Measurements from ENCODE around the gene MYO9A.
"Not testable (repeated sequence)": the region's sequence is repeated elsewhere in the genome, so short reads cannot be mapped to it uniquely, and the experiment has no call there.

Gene MYO9A

DNA sequence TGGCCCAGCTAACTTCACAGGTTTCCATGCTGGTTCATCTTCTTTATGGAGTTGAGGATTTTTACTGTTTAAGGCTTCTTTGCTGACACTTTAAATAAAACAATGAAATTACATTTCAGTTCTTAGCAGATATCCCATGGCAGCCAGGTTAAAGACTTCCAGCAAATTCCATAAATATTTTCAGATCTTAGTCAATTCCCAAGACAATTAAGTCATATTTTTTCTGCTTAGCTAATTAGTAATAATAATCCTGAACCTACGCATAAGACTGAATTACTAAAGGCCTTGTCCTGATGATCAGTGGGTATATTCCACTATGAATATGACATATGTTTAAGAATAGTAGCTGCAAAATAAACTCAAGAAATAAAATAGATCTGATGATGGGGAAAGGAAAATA lies 224.3 kb downstream of the MYO9A start:
- no peaks in the 10 kb centered on the region for H3K4me1 ChIP-seq (ENCODE audit: control insufficient read depth in 1 of 2, insufficient read depth in 2 of 2, low read length in 2 of 2)
- no peak overlapping the region for H3K9ac ChIP-seq (ENCODE audit: low read depth in 1 of 2, low read length in 2 of 2)
- no peaks in the 10 kb centered on the region for H3K27me3 ChIP-seq (ENCODE audit: control insufficient read depth in 1 of 2, insufficient read depth in 2 of 2, low read length in 2 of 2)
- no peaks in the 10 kb centered on the region for H3K9me3 ChIP-seq (ENCODE audit: control insufficient read depth in 1 of 2, low read length in 2 of 2)
- H3K36me3 ChIP-seq (ENCODE audit: control insufficient read depth in 1 of 2, insufficient read depth in 2 of 2, low read length in 2 of 2), result peaks cover 0 to 6% of the 10 kb centered on the region in 2 donors
- no peak overlapping the region for H3K4me3 ChIP-seq (ENCODE audit: low read depth in 1 of 2, low read length in 2 of 2)
- no peak overlapping the region for H3K27ac ChIP-seq (ENCODE audit: low read depth, low read length)

DNA sequence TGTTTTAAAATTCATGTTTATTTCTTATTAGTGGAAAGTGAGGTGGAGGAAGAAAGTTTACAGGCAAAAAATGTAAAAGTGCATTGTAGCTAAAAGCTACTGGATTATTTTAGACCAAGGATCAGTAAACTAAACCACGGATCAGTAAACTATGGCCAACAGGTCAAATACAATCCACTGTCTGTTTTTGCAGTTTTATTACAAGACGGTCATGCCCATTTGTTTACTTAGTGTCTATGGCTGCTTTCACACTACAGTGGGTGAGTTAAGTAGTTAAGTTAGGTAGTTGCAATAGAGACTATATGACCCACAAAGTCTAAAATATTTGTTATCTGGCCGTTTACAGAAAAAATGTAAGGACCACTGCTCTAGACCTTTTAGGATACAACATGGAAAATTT lies 225.6 kb downstream of the MYO9A start:
- H3K27me3 ChIP-seq (ENCODE audit: control insufficient read depth in 1 of 2, insufficient read depth in 2 of 2, low read length in 2 of 2), result no peaks in the 10 kb centered on the region
- no peak overlapping the region for H3K9ac ChIP-seq (ENCODE audit: low read depth in 1 of 2, low read length in 2 of 2)
- peaks cover 0 to 6% of the 10 kb centered on the region in 2 donors for H3K36me3 ChIP-seq (ENCODE audit: control insufficient read depth in 1 of 2, insufficient read depth in 2 of 2, low read length in 2 of 2)
- no peaks in the 10 kb centered on the region for H3K9me3 ChIP-seq (ENCODE audit: control insufficient read depth in 1 of 2, low read length in 2 of 2)
- no peak overlapping the region for H3K27ac ChIP-seq (ENCODE audit: low read depth, low read length)
- no peaks in the 10 kb centered on the region for H3K4me1 ChIP-seq (ENCODE audit: control insufficient read depth in 1 of 2, insufficient read depth in 2 of 2, low read length in 2 of 2)
- no peak overlapping the region for H3K4me3 ChIP-seq (ENCODE audit: low read depth in 1 of 2, low read length in 2 of 2)

- Histone ChIP-seq H3K9ac (ENCODE audit: low read depth in 1 of 2, low read length in 2 of 2) (no peak overlapping the region), H3K36me3 (ENCODE audit: control insufficient read depth in 1 of 2, insufficient read depth in 2 of 2, low read length in 2 of 2) (peaks cover 0 to 6% of the 10 kb centered on the region in 2 donors), H3K4me1 (ENCODE audit: control insufficient read depth in 1 of 2, insufficient read depth in 2 of 2, low read length in 2 of 2) (no peaks in the 10 kb centered on the region), H3K4me3 (ENCODE audit: low read depth in 1 of 2, low read length in 2 of 2) (no peak overlapping the region), H3K9me3 (ENCODE audit: control insufficient read depth in 1 of 2, low read length in 2 of 2) (no peaks in the 10 kb centered on the region), H3K27me3 (ENCODE audit: control insufficient read depth in 1 of 2, insufficient read depth in 2 of 2, low read length in 2 of 2) (no peaks in the 10 kb centered on the region), H3K27ac (ENCODE audit: low read depth, low read length) (no peak overlapping the region)
Observed at GRCh38 chr15:71891026-71891425, 226.9 kb downstream of the MYO9A start.

DNA sequence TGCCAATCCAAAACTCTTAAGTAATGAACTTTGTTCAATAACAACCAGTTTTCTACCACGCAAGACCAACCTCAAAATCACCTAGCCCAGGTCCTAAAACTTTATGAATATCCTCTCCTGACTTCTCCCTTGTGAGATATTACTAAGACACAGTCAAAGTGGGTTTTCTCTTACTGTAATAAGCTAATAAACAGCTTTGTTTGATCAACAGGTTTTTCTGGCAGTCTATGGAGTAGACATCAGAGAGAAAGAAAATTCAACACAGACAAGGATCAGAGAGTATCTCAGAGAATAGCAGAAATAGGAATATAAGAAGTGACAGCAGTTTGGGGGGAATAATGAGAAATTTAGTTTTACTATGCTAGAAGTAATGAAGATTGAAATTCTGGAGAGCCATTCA lies 228.0 kb downstream of the MYO9A start:
- H3K4me1 ChIP-seq (ENCODE audit: control insufficient read depth in 1 of 2, insufficient read depth in 2 of 2, low read length in 2 of 2), result no peaks in the 10 kb centered on the region
- no peak overlapping the region for H3K4me3 ChIP-seq (ENCODE audit: low read depth in 1 of 2, low read length in 2 of 2)
- H3K36me3 ChIP-seq (ENCODE audit: control insufficient read depth in 1 of 2, insufficient read depth in 2 of 2, low read length in 2 of 2), result peaks cover 0 to 6% of the 10 kb centered on the region in 2 donors
- no peaks in the 10 kb centered on the region for H3K9me3 ChIP-seq (ENCODE audit: control insufficient read depth in 1 of 2, low read length in 2 of 2)
- no peak overlapping the region for H3K27ac ChIP-seq (ENCODE audit: low read depth, low read length)
- no peaks in the 10 kb centered on the region for H3K27me3 ChIP-seq (ENCODE audit: control insufficient read depth in 1 of 2, insufficient read depth in 2 of 2, low read length in 2 of 2)
- no peak overlapping the region for H3K9ac ChIP-seq (ENCODE audit: low read depth in 1 of 2, low read length in 2 of 2)

GRCh38 chr15:71889385-71889784 lies 228.6 kb downstream of the MYO9A start:
- no peak overlapping the region for H3K9ac ChIP-seq (ENCODE audit: low read depth in 1 of 2, low read length in 2 of 2)
- peaks cover 0 to 6% of the 10 kb centered on the region in 2 donors for H3K36me3 ChIP-seq (ENCODE audit: control insufficient read depth in 1 of 2, insufficient read depth in 2 of 2, low read length in 2 of 2)
- H3K27me3 ChIP-seq (ENCODE audit: control insufficient read depth in 1 of 2, insufficient read depth in 2 of 2, low read length in 2 of 2), result no peaks in the 10 kb centered on the region
- no peaks in the 10 kb centered on the region for H3K4me1 ChIP-seq (ENCODE audit: control insufficient read depth in 1 of 2, insufficient read depth in 2 of 2, low read length in 2 of 2)
- H3K4me3 ChIP-seq (ENCODE audit: low read depth in 1 of 2, low read length in 2 of 2), result no peak overlapping the region
- H3K9me3 ChIP-seq (ENCODE audit: control insufficient read depth in 1 of 2, low read length in 2 of 2), result no peaks in the 10 kb centered on the region
- H3K27ac ChIP-seq (ENCODE audit: low read depth, low read length), result no peak overlapping the region

GRCh38 chr15:71888797-71889196 lies 229.2 kb downstream of the MYO9A start:
- Histone ChIP-seq H3K4me1 (ENCODE audit: control insufficient read depth in 1 of 2, insufficient read depth in 2 of 2, low read length in 2 of 2) (no peaks in the 10 kb centered on the region), H3K9ac (ENCODE audit: low read depth in 1 of 2, low read length in 2 of 2) (no peak overlapping the region), H3K9me3 (ENCODE audit: control insufficient read depth in 1 of 2, low read length in 2 of 2) (no peaks in the 10 kb centered on the region), H3K27me3 (ENCODE audit: control insufficient read depth in 1 of 2, insufficient read depth in 2 of 2, low read length in 2 of 2) (no peaks in the 10 kb centered on the region), H3K36me3 (ENCODE audit: control insufficient read depth in 1 of 2, insufficient read depth in 2 of 2, low read length in 2 of 2) (peaks cover 0 to 6% of the 10 kb centered on the region in 2 donors), H3K4me3 (ENCODE audit: low read depth in 1 of 2, low read length in 2 of 2) (no peak overlapping the region), H3K27ac (ENCODE audit: low read depth, low read length) (no peak overlapping the region)

DNA sequence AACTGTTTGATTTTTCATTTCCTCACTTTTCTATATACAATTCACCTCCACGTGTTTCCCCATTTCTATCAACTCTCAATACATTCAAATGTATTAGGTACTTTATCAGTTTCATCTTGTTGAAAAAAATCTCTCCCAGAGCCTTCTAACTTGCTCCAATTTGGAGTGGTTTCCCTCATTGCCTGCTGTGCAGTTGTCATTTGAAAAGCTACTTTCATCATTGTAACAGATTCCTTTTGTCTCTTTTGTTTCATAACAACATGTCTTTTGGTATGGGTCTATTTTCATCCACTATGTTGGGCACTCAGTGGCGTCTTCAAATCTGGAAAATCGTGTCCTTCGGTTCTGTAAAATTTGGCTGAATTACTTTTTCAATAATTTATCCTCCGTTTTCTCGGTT lies 232.6 kb downstream of the MYO9A start:
- H3K4me3 ChIP-seq (ENCODE audit: low read depth in 1 of 2, low read length in 2 of 2), result no peak overlapping the region
- H3K4me1 ChIP-seq (ENCODE audit: control insufficient read depth in 1 of 2, insufficient read depth in 2 of 2, low read length in 2 of 2), result no peaks in the 10 kb centered on the region
- H3K27me3 ChIP-seq (ENCODE audit: control insufficient read depth in 1 of 2, insufficient read depth in 2 of 2, low read length in 2 of 2), result no peaks in the 10 kb centered on the region
- peaks cover 0 to 10% of the 10 kb centered on the region in 2 donors for H3K36me3 ChIP-seq (ENCODE audit: control insufficient read depth in 1 of 2, insufficient read depth in 2 of 2, low read length in 2 of 2)
- no peak overlapping the region for H3K27ac ChIP-seq (ENCODE audit: low read depth, low read length)
- no peak overlapping the region for H3K9ac ChIP-seq (ENCODE audit: low read depth in 1 of 2, low read length in 2 of 2)
- no peaks in the 10 kb centered on the region for H3K9me3 ChIP-seq (ENCODE audit: control insufficient read depth in 1 of 2, low read length in 2 of 2)

DNA sequence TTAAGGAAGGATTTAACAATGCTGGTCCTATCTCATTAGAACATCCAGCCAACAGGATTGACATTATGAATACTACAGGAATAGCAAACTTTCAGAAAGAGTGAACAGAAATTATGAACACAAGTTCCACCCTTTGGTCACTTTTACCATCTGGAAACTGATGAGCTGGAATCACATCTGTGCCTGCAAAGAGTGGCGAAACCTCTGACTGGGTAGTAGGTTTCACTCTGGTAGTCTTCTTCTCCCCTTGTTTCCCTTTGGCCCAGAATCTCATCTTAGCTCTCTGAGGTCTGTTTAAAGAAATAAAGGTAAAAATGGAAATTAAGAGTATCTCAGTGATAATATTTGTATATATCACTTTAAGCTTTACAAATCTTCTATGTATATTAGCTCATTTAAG lies 234.5 kb downstream of the MYO9A start:
- H3K27ac ChIP-seq (ENCODE audit: low read depth, low read length), result no peak overlapping the region
- no peaks in the 10 kb centered on the region for H3K9me3 ChIP-seq (ENCODE audit: control insufficient read depth in 1 of 2, low read length in 2 of 2)
- H3K36me3 ChIP-seq (ENCODE audit: control insufficient read depth in 1 of 2, insufficient read depth in 2 of 2, low read length in 2 of 2), result peaks cover 0 to 19% of the 10 kb centered on the region in 2 donors
- no peak overlapping the region for H3K4me3 ChIP-seq (ENCODE audit: low read depth in 1 of 2, low read length in 2 of 2)
- H3K4me1 ChIP-seq (ENCODE audit: control insufficient read depth in 1 of 2, insufficient read depth in 2 of 2, low read length in 2 of 2), result no peaks in the 10 kb centered on the region
- no peak overlapping the region for H3K9ac ChIP-seq (ENCODE audit: low read depth in 1 of 2, low read length in 2 of 2)
- no peaks in the 10 kb centered on the region for H3K27me3 ChIP-seq (ENCODE audit: control insufficient read depth in 1 of 2, insufficient read depth in 2 of 2, low read length in 2 of 2)

GRCh38 chr15:71880276-71880675 lies 237.7 kb downstream of the MYO9A start:
- H3K27ac ChIP-seq (ENCODE audit: low read depth, low read length), result no peak overlapping the region
- no peaks in the 10 kb centered on the region for H3K27me3 ChIP-seq (ENCODE audit: control insufficient read depth in 1 of 2, insufficient read depth in 2 of 2, low read length in 2 of 2)
- no peak overlapping the region for H3K9ac ChIP-seq (ENCODE audit: low read depth in 1 of 2, low read length in 2 of 2)
- H3K9me3 ChIP-seq (ENCODE audit: control insufficient read depth in 1 of 2, low read length in 2 of 2), result no peaks in the 10 kb centered on the region
- no peak overlapping the region for H3K4me3 ChIP-seq (ENCODE audit: low read depth in 1 of 2, low read length in 2 of 2)
- no peaks in the 10 kb centered on the region for H3K4me1 ChIP-seq (ENCODE audit: control insufficient read depth in 1 of 2, insufficient read depth in 2 of 2, low read length in 2 of 2)
- H3K36me3 ChIP-seq (ENCODE audit: control insufficient read depth in 1 of 2, insufficient read depth in 2 of 2, low read length in 2 of 2), result peaks cover 0 to 13% of the 10 kb centered on the region in 2 donors

DNA sequence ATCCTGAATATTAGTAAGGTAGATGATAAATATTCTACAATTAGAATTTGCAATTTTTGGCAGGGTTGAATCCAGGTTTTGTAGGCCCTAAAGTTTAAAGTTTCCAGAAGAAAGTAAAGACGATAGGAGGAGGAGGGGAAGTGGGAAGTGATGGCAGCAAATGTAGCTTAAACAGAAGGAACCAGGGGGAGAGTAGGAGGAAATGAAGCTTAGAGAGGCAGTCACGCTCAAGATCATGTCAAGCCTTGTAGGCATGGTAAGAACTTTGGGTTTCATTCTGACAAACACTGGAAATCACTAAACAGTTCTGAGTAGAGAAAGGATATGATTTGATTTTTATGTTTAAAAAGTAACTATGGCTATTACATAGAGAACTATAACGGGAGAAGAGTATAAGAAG lies 243.7 kb downstream of the MYO9A start:
- Histone ChIP-seq H3K36me3 (ENCODE audit: control insufficient read depth in 1 of 2, insufficient read depth in 2 of 2, low read length in 2 of 2) (no peaks in the 10 kb centered on the region), H3K4me3 (ENCODE audit: low read depth in 1 of 2, low read length in 2 of 2) (no peak overlapping the region), H3K27me3 (ENCODE audit: control insufficient read depth in 1 of 2, insufficient read depth in 2 of 2, low read length in 2 of 2) (no peaks in the 10 kb centered on the region), H3K4me1 (ENCODE audit: control insufficient read depth in 1 of 2, insufficient read depth in 2 of 2, low read length in 2 of 2) (no peaks in the 10 kb centered on the region), H3K9ac (ENCODE audit: low read depth in 1 of 2, low read length in 2 of 2) (no peak overlapping the region), H3K27ac (ENCODE audit: low read depth, low read length) (no peak overlapping the region), H3K9me3 (ENCODE audit: control insufficient read depth in 1 of 2, low read length in 2 of 2) (no peaks in the 10 kb centered on the region)

GRCh38 chr15:71858232-71858631 lies 259.7 kb downstream of the MYO9A start:
- not testable (repeated sequence) for H3K27ac ChIP-seq (ENCODE audit: low read depth, low read length); H3K27me3 ChIP-seq (ENCODE audit: control insufficient read depth in 1 of 2, insufficient read depth in 2 of 2, low read length in 2 of 2); H3K4me1 ChIP-seq (ENCODE audit: control insufficient read depth in 1 of 2, insufficient read depth in 2 of 2, low read length in 2 of 2); H3K36me3 ChIP-seq (ENCODE audit: control insufficient read depth in 1 of 2, insufficient read depth in 2 of 2, low read length in 2 of 2); H3K4me3 ChIP-seq (ENCODE audit: low read depth in 1 of 2, low read length in 2 of 2); H3K9ac ChIP-seq (ENCODE audit: low read depth in 1 of 2, low read length in 2 of 2); H3K9me3 ChIP-seq (ENCODE audit: control insufficient read depth in 1 of 2, low read length in 2 of 2)

All from duodenal mucosa (tissue), 2 donors.